ENCODE data around the gene HSH2D.

HSH2D gene

GRCh38 chr19:16161840-16162239 is 18.4 kb downstream of the HSH2D start:
- no peak overlapping the region for H3K4me3 ChIP-seq (ENCODE audit: low read depth, low read length)
- no peak for DNase-seq (ENCODE audit: low read depth)
- TF ChIP-seq MAX (IDR thresholded peaks at IDR 0.05; ENCODE audit: low read depth, low read length) = no peak
- TF ChIP-seq POLR2A (IDR thresholded peaks at IDR 0.05; ENCODE audit: extremely low read depth, insufficient read length) = no peak
- no peak for TF ChIP-seq MYC (IDR thresholded peaks at IDR 0.05; ENCODE audit: low read depth, low read length)

- TF ChIP-seq, protein P1, sequence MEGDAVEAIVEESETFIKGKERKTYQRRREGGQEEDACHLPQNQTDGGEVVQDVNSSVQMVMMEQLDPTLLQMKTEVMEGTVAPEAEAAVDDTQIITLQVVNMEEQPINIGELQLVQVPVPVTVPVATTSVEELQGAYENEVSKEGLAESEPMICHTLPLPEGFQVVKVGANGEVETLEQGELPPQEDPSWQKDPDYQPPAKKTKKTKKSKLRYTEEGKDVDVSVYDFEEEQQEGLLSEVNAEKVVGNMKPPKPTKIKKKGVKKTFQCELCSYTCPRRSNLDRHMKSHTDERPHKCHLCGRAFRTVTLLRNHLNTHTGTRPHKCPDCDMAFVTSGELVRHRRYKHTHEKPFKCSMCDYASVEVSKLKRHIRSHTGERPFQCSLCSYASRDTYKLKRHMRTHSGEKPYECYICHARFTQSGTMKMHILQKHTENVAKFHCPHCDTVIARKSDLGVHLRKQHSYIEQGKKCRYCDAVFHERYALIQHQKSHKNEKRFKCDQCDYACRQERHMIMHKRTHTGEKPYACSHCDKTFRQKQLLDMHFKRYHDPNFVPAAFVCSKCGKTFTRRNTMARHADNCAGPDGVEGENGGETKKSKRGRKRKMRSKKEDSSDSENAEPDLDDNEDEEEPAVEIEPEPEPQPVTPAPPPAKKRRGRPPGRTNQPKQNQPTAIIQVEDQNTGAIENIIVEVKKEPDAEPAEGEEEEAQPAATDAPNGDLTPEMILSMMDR (IDR thresholded peaks at IDR 0.05; ENCODE audit: low read depth, low read length) = no peak
- TF ChIP-seq POLR2A (IDR thresholded peaks at IDR 0.05; ENCODE audit: extremely low read depth, insufficient read length) = no peak
Observed at GRCh38 chr19:16164222-16164890, 20.9 kb downstream of the HSH2D start.

GRCh38 chr19:16166417-16166816 is 22.9 kb downstream of the HSH2D start:
- TF ChIP-seq MYC (IDR thresholded peaks at IDR 0.05; ENCODE audit: low read depth, low read length) (no peak), POLR2A (IDR thresholded peaks at IDR 0.05; ENCODE audit: extremely low read depth, insufficient read length) (no peak), MAX (IDR thresholded peaks at IDR 0.05; ENCODE audit: low read depth, low read length) (no peak)
- TF ChIP-seq, protein P1 (IDR thresholded peaks at IDR 0.05; ENCODE audit: low read depth, low read length) = no peak
- H3K4me3 ChIP-seq (ENCODE audit: low read depth, low read length) = no peak overlapping the region
- DNase-seq (ENCODE audit: low read depth) = no peak

More at GRCh38 chr19:16164222-16164890, 20.9 kb downstream of the HSH2D start:
- DNase-seq (ENCODE audit: low read depth) = no peak
- H3K4me3 ChIP-seq (ENCODE audit: low read depth, low read length) = no peak overlapping the region

GRCh38 chr19:16167055-16167454 is 23.6 kb downstream of the HSH2D start:
- TF ChIP-seq POLR2A (IDR thresholded peaks at IDR 0.05; ENCODE audit: extremely low read depth, insufficient read length) (no peak), MYC (IDR thresholded peaks at IDR 0.05; ENCODE audit: low read depth, low read length) (no peak), MAX (IDR thresholded peaks at IDR 0.05; ENCODE audit: low read depth, low read length) (no peak)
- TF ChIP-seq, protein P1 (IDR thresholded peaks at IDR 0.05; ENCODE audit: low read depth, low read length) = no peak
- H3K4me3 ChIP-seq (ENCODE audit: low read depth, low read length) = no peak overlapping the region
- no peak for DNase-seq (ENCODE audit: low read depth)

GRCh38 chr19:16168465-16169081 is 25.1 kb downstream of the HSH2D start:
- DNase-seq (ENCODE audit: low read depth) = peak; percentile 92
- TF ChIP-seq POLR2A (IDR thresholded peaks at IDR 0.05; ENCODE audit: extremely low read depth, insufficient read length) (no peak), MAX (IDR thresholded peaks at IDR 0.05; ENCODE audit: low read depth, low read length) (peak; percentile 91), MYC (IDR thresholded peaks at IDR 0.05; ENCODE audit: low read depth, low read length) (peak; percentile 74)
- TF ChIP-seq, protein P1 (IDR thresholded peaks at IDR 0.05; ENCODE audit: low read depth, low read length) = no peak

DNA sequence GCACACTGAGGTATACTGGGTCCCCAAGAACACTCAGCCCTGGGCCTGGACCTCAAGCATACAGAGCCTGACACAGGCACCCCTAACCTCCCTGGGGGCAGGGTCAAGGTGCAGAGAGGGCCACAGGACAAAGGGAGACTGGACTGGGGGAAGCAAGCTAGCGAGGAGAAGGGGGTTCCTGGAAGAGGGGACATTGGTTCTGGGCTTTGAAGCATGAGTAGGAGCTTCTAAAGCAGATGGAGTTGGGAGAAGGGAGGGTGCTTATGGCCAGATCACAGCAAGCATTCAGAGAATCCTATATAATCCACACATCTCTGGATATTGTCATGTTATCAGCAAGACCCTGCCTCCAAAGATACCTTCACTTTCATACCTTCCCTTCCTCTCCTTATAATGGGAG is 26.6 kb downstream of the HSH2D start:
- TF ChIP-seq MAX (IDR thresholded peaks at IDR 0.05; ENCODE audit: low read depth, low read length) = no peak
- no peak for TF ChIP-seq POLR2A (IDR thresholded peaks at IDR 0.05; ENCODE audit: extremely low read depth, insufficient read length)
- H3K4me3 ChIP-seq (ENCODE audit: low read depth, low read length) = no peak overlapping the region
- no peak for DNase-seq (ENCODE audit: low read depth)

More at GRCh38 chr19:16168465-16169081, 25.1 kb downstream of the HSH2D start:
- no peak overlapping the region for H3K4me3 ChIP-seq (ENCODE audit: low read depth, low read length)

Data from NB4 (cell line).